Activated CD4-positive, CD25-positive, alpha-beta regulatory T cell treated with anti-CD3 and anti-CD28 coated beads, Interleukin-2, amount 50 U/mL, for 16 hours (primary cell): ENCODE data around the gene ABLIM1.

Source experiments
- DNase-seq: peaks from one replicate; pipeline ENCODE4 v3.0.0-alpha.2; 2020; ENCODE audit warnings: low read depth, low spot score

ABLIM1 gene

GRCh38 chr10:114648368-114648767 lies 9.7 kb downstream of the ABLIM1 start:
- DNase-seq = no peak

GRCh38 chr10:114647545-114648138 lies 10.4 kb downstream of the ABLIM1 start:
- DNase-seq = no peak

GRCh38 chr10:114646426-114646825 lies 11.6 kb downstream of the ABLIM1 start:
- DNase-seq = no peak

- no peak for DNase-seq
Observed at GRCh38 chr10:114645706-114646105, 12.4 kb downstream of the ABLIM1 start.

GRCh38 chr10:114643158-114643557 lies 14.9 kb downstream of the ABLIM1 start:
- DNase-seq = no peak

- DNase-seq = no peak
Observed at GRCh38 chr10:114642729-114643128, 15.3 kb downstream of the ABLIM1 start.

GRCh38 chr10:114638821-114639625 lies 19.1 kb downstream of the ABLIM1 start:
- DNase-seq = no peak

- no peak for DNase-seq
Observed at GRCh38 chr10:114635797-114636550, 22.1 kb downstream of the ABLIM1 start.

- no peak for DNase-seq
Observed at GRCh38 chr10:114635101-114635500, 23.0 kb downstream of the ABLIM1 start.

- no peak for DNase-seq
Observed at GRCh38 chr10:114634609-114634979, 23.5 kb downstream of the ABLIM1 start.

- no peak for DNase-seq
Observed at GRCh38 chr10:114632869-114633715, 25.0 kb downstream of the ABLIM1 start.

GRCh38 chr10:114631666-114632417 lies 26.2 kb downstream of the ABLIM1 start:
- no peak for DNase-seq

- DNase-seq = no peak
Observed at GRCh38 chr10:114631090-114631665, 26.9 kb downstream of the ABLIM1 start.

GRCh38 chr10:114629824-114630730 lies 28.0 kb downstream of the ABLIM1 start:
- DNase-seq = no peak

- no peak for DNase-seq
Observed at GRCh38 chr10:114629083-114629823, 28.8 kb downstream of the ABLIM1 start.

- DNase-seq = no peak
Observed at GRCh38 chr10:114628106-114628505, 30.0 kb downstream of the ABLIM1 start.

GRCh38 chr10:114626841-114627240 lies 31.2 kb downstream of the ABLIM1 start:
- no peak for DNase-seq

GRCh38 chr10:114624951-114625780 lies 32.9 kb downstream of the ABLIM1 start:
- DNase-seq = no peak
